Superior temporal gyrus (tissue), 1 donor: ENCODE measurements around the gene SEMA5A.

Experiments used
- DNase-seq: peaks from one replicate; pipeline ENCODE4 v3.0.0-alpha.2; 2016; ENCODE audit errors: extremely low spot score

The SEMA5A gene

DNA sequence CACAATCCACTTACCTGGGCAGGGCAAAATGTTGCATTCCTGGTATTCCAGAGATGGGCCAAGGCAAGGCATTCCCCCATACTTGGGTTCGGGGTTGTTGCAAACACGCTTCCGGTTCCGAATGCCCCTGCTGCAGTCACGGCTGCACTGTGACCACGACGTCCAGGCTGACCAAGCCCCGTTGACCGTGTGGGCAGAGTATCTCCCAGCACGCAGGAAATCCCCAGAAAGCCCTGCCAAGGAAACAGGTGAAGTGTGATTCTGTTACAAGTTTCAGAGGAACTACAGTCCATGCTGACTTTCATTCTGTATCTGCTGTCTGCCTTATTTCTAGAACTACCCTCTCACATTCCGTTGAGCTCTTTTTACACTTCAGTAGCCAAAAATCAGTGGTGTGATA, 483.0 kb downstream of the SEMA5A start:
- no peak for DNase-seq

GRCh38 chr5:9059920-9060691, 485.8 kb downstream of the SEMA5A start:
- DNase-seq = no peak

DNA sequence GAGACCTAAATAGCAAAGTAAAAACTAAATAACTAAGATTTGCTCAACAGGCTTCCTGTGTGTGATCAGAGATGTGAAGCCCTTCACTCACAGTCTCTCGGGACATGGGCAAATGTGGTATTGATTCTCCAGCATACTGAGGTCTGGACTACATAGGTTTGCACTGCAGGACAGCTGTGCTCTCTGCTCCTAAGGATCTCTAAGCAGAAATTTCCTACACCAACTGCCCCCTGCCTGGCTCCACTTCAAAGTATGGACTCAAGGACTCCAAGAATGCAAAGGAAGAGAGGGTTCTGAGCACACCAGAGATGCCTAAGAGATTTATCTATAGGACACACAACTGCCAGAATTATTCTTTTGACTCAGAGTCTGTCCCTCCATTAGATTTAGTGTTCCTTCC, 487.2 kb downstream of the SEMA5A start:
- DNase-seq = no peak

- no peak for DNase-seq
Measured at GRCh38 chr5:9058161-9058560, 487.7 kb downstream of the SEMA5A start.

GRCh38 chr5:9057406-9058000, 488.4 kb downstream of the SEMA5A start:
- DNase-seq = peak; percentile 71

DNA sequence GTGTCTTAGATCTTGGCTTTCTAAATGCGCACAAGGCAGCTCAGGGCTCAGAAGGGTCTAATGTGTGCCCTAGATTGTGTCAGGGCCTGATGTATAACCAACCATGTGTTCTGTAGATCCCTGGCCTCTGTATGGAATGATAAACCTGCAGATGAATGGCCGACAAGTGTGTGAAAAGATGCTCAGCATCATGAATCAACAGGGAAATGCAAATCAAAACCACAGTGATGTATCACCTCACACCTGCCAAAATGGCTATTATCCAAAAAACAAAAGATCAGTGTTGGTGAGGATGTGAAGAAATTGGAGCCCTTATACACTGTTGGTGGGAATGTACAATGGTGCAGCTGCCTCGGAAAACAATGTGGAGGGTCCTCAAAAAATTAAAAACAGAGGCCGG, 489.8 kb downstream of the SEMA5A start:
- DNase-seq = no peak

DNA sequence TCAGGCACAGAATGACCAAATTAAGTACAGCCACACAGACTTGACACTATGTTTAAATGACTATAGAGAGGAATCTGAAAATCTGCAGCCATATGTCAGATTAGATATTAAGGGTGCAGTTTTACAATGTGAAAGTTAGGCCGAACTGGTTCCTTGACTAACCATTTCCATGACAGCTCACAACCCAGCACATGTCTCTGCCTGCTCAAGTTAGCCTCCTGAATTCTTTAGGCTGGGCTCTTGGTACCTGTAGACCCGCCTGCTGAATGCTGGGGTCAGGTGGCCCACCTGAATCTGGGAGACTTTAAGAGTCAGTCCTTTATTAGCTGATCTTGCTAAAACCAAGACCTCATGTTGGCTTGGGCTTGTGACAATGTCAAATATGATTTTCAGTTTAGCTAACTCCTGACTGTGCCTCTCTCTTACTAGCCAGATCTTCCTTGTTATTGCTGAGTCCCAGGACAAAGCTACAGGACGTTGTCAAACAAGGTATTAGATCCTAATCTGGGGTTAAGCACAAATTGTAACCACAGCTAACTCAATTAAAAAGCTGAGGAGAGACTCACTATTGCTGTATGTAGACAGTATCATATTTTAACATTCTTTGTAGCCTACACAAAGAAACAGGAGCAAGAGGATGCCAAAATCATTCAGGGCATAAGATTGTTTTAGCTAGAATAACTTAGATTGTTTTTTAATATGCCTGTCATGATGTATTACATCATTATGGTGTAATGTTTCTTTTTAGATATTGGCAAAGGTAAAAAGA, 490.9 kb downstream of the SEMA5A start:
- DNase-seq = no peak

DNA sequence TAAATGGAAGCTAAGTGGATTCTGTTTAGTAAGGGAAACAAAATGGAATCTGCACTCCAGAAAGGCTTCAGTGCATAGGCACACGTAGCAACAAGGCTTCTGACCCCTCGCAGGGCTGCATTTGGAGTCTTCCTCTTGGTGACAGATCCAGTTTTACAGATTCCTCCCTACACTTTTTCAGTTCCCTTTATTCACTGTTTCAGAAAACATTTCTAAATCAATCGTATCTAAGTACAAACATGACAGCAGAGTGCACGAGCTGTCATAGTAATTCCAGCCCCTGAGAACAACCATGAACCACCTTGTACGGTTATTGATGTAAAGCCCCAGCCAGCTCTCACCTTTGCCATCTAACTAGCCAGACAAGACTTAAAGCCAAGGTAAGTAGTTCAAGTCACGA, 491.6 kb downstream of the SEMA5A start:
- DNase-seq = no peak

- DNase-seq = no peak
Measured at GRCh38 chr5:9052421-9052820, 493.5 kb downstream of the SEMA5A start.

DNA sequence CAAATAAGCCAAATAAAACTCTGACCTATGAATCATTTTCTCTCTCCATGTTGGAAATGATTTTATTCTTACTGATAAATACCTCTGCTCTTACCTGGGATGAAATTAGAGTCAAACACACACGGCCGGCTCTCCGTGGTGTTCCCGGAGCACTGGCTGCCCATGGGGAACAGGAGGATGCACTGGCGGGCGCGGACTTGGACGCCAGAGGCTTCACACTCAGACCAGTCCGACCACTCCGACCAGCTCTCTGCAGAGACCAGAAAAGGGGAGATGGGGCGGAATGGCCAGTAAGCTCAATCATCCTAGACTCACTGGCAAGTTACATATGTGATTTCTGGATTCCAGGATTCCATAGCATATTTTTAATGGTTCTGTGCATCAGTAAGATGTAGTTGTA, 494.1 kb downstream of the SEMA5A start:
- no peak for DNase-seq

DNA sequence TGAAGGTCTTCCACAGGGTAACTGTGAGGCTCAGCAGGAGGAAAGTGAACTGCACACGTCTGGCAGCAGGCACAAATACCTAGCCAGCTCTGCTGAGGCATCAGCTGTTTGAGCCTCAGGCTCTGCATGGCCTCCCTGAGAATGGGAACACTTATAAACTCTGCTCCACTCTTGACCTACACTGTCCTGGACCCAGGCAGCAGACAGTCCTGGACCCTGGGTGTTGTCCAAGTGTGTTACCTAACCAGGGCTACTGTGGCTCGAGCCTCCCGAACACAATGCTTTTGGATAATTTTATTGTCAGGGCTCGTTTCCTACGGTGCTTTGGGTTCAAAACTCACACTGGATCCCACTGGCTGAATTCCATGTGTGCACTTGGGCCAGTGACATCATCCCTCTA, 497.9 kb downstream of the SEMA5A start:
- no peak for DNase-seq

- no peak for DNase-seq
Measured at GRCh38 chr5:9046756-9047481, 499.0 kb downstream of the SEMA5A start.

DNA sequence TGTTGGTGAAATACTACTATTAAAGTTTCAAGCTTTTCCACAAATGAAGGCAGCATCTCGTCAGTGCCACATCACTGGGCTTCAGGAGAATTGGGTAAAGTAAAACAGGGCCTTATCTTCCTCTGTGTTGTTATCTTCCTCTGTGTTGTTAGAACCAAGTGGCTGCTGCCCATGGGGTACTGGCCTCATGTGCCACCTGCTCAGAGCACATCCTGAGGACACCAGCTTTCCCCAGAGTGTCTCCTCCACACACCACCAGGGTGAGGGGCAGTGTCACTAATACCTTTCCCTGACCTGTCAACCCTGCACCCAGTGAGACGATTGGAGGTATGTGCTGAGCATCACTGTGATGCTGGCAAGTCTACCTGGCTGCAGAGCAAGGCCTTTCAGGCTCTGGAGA, 499.9 kb downstream of the SEMA5A start:
- no peak for DNase-seq

DNA sequence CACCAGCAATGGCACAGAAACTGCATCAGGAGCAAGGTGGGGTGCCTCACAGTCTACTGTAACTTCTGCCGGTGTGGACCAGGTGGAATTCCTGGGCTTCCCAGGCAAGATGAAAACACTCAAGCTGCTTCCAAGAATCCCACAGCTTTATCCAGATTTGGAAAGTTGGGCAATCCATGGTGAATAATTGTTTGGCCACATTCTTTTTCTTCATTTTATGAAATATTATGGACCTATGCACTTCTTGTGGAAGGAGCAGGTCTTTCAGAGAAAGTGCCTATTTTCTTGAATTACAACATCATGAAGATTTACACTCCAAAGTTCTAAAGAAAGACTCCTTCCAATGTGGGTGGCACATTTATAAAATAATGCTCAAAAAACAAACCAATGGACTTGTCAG, 503.6 kb downstream of the SEMA5A start:
- DNase-seq = no peak

DNA sequence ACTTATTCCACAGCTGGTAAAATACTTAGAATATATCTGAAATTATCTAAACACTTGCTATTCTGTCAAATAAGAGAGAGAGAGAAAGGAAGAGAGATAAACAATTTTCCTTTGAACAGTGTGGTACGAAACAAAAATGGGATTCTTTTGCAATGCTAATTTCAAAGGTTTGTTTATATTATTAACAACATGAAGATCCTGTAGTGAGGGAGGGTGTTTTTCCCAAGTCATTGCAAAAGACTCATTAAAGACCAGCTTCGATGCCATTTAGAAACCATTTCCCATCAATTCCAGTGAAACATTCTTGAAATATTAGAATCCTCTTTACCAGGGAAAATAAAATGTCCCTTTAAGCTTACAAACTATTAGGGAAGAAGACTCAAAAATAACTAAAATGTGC, 505.4 kb downstream of the SEMA5A start:
- no peak for DNase-seq

GRCh38 chr5:9037048-9037447, 508.8 kb downstream of the SEMA5A start:
- no peak for DNase-seq

- no peak for DNase-seq
Measured at GRCh38 chr5:9035346-9035745, 510.5 kb downstream of the SEMA5A start.

GRCh38 chr5:9034649-9035048, 511.2 kb downstream of the SEMA5A start:
- no peak for DNase-seq

DNA sequence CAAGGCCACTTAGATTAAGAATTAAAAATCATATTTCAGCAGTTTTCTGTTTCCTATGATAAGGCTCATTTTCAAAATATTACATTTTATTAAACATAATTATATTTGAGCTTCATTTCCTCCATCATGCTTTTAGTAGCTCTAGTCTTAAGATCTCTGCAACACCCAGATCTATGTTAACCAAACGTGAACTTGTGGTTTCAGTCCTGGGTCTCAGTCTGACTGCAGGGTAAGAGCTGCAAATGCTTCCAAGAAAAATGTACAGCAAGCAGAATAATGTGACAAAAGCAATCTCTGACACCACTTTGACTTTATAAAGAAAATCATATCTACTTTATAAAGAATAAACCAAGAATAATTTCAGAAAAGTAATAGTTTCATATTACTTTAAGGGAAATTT, 512.4 kb downstream of the SEMA5A start:
- DNase-seq = no peak

DNA sequence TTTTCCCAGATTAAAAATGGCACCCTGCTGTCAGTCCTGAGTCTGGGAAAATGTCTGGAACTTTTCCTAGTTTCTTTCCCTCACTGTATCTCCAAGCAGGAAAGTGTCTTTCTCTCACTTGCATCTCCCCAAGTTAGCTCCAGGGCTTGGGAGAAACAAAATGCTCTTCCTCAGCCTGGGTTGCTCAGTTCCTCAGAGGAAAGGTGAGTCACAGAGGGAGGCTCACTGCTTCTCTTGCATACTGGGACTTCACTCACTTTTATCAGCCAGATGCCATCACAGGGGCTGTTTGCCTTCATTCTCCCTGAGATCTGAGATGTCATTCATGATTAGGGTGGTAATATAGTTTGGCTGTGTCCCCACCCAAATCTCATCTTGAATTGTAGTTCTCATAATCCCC, 519.9 kb downstream of the SEMA5A start:
- DNase-seq = no peak

- no peak for DNase-seq
Measured at GRCh38 chr5:9020996-9021395, 524.9 kb downstream of the SEMA5A start.

DNA sequence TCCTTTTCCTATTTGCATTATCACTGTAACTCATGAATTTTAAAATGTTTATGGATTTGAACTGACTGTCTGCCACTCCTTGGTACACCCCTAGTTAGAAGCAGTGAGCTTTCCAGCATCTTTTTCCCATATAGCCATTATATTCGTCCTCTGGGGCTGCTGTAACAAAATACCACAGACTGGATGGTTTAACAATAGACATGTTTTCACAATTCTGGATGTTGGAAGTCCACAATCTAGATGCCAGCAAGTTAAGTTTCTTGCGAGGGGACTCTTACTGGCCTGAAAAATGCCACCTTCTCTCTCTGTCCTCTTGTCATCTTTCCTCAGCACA, 530.0 kb downstream of the SEMA5A start:
- no peak for DNase-seq
